ENCODE results near the gene SMTNL2. TPM values are rescaled to one million over a fixed set of nuclear protein-coding genes. Genes with fewer than 3 reads are reported as not detected.
A peak's percentile ranks its signal among the peaks of the same experiment; 100 is the strongest.
"Not testable (repeated sequence)": the region's sequence is repeated elsewhere in the genome, so short reads cannot be mapped to it uniquely, and the experiment has no call there.

Gene SMTNL2
- total RNA-seq, 2 experiments from 2014 or later = not detected

DNA sequence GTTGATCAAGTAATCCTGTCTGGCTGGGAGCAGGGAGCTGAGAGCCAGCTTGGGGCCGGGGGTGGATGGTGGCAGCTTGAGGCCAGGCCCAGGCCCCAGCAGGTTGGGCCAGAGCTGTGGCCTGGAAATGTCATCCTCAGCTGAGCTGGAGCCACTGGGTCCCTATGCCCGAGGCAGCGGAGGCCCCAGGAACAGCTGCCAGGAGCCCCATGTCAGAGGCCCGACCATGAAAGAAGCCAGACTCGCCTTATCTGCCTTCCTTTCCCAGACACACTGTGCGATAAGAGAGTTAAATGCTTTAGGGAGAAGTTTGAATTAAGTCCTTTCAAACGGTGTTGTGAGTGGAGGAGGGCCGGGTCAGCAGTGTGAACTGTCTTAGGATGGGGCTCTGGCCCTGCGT, 3.5 kb downstream of the SMTNL2 start:
- ATAC-seq (no peak), DNase-seq (no peak)
- Mint-ChIP-seq H3K36me3 (no peaks in the 10 kb centered on the region), H3K4me3 (no peak overlapping the region), H3K4me1 (peaks cover 3% of the 10 kb centered on the region), H3K27me3 (peaks cover 43% of the 10 kb centered on the region), H3K9me3 (ENCODE audit: low read depth) (no peaks in the 10 kb centered on the region), H3K27ac (no peak overlapping the region)
- CTCF ChIA-PET = interaction anchor here (1.3 kb wide), 1 partner anchor 23 kb away, joined by 4 read pairs; no protein-coding TSS in a partner anchor

DNA sequence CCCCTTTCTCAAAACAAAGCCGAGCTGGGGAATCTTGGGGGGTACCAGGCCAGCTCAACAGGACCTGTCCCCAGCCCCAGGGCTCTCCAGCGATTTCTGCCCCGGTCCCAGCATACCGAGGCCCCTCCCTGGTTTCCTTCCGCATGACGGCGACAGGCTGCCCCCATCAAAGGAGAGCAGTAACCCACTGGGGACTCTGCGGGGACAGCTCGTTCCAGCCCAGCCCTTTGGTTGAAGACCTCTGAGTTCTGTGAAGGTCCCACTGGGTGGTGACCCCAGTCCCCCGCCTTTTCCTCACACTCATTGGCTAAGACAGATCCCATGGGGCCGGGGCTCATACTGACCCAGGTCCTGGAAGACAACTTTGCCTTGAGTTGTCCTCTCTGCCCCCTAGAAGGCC, 4.1 kb downstream of the SMTNL2 start:
- H3K4me3 Mint-ChIP-seq = no peak overlapping the region
- H3K27me3 Mint-ChIP-seq = peaks cover 37% of the 10 kb centered on the region
- DNase-seq (no peak), ATAC-seq (no peak)
- H3K4me1 Mint-ChIP-seq = peaks cover 3% of the 10 kb centered on the region
- H3K9me3 Mint-ChIP-seq (ENCODE audit: low read depth) = no peaks in the 10 kb centered on the region
- H3K27ac Mint-ChIP-seq = no peak overlapping the region
- H3K36me3 Mint-ChIP-seq = no peaks in the 10 kb centered on the region
- CTCF ChIA-PET = interaction anchor here (1.1 kb wide), 1 partner anchor 21 kb away, joined by 3 read pairs; no protein-coding TSS in a partner anchor

DNA sequence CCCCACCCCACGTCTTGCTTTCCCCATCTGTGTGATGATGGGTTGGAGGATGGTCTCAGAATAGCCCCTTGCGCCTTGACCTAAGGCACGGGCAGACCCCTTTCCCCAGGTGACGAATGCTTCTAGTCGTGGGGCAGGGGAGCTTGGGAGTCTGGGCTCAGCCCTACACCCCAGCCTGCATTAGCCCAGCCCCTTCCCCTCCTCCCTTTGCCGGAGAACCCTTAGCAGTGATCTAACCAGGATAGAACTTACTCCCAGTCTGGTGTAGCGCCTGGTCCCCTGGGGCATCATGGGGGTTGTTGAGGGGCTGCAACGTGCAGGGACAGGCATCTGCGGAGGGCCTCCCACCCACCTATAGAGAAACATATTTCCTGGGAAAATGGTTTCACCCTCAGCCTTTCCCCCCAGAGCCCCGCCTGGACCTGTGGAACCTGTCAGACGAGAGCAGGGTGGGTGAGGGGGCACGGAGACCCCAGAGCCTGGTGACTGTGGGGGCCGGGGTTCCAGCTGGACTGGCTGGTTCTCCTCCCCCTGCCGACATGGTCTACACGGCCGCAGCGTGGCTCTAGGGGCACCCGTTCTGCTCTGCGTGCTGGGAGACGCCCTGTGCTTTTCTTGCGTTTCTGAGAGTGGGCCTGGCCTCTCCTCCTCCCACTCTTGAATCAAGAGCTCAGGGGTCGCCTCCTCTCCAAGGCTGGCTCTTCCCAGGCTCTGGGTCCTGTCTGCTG, 4.7 kb downstream of the SMTNL2 start:
- Mint-ChIP-seq H3K27me3 (peaks cover 31% of the 10 kb centered on the region), H3K36me3 (no peaks in the 10 kb centered on the region)
- CTCF ChIA-PET = interaction anchor here (1.1 kb wide), 1 partner anchor 22 kb away, joined by 3 read pairs; no protein-coding TSS in a partner anchor

DNA sequence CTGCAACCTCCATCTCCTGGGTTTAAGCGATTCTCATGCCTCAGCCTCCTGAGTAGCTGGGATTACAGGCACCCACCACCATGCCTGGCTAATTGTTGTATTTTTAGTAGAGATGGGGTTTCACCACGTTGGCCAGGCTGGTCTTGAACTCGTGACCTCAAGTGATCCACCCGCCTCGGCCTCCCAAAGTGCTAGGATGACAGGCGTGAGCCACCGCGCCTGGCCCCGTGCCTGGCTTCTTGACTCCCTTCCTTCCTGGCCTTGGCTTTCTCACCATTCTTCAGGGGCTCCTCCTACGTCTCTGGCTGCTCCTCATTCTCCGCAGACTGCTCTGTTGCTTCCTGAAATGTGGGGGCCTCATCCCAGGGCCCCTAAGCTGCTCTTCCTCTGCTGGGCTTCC, 5.7 kb downstream of the SMTNL2 start:
- peaks cover 33% of the 10 kb centered on the region for H3K27me3 Mint-ChIP-seq
- not testable (repeated sequence) for H3K27ac Mint-ChIP-seq; ATAC-seq; H3K9me3 Mint-ChIP-seq (ENCODE audit: low read depth); H3K4me1 Mint-ChIP-seq; H3K36me3 Mint-ChIP-seq; H3K4me3 Mint-ChIP-seq; DNase-seq
- CTCF ChIA-PET = interaction anchor here (1.7 kb wide), 1 partner anchor 22 kb away, joined by 5 read pairs; no protein-coding TSS in a partner anchor

More for the DNA sequence above, 4.7 kb downstream of the SMTNL2 start:
- H3K4me1 Mint-ChIP-seq = no peaks in the 10 kb centered on the region
- H3K4me3 Mint-ChIP-seq = no peak overlapping the region
- H3K27ac Mint-ChIP-seq = no peak overlapping the region
- H3K9me3 Mint-ChIP-seq (ENCODE audit: low read depth) = no peaks in the 10 kb centered on the region
- no peak for ATAC-seq
- DNase-seq = no peak

DNA sequence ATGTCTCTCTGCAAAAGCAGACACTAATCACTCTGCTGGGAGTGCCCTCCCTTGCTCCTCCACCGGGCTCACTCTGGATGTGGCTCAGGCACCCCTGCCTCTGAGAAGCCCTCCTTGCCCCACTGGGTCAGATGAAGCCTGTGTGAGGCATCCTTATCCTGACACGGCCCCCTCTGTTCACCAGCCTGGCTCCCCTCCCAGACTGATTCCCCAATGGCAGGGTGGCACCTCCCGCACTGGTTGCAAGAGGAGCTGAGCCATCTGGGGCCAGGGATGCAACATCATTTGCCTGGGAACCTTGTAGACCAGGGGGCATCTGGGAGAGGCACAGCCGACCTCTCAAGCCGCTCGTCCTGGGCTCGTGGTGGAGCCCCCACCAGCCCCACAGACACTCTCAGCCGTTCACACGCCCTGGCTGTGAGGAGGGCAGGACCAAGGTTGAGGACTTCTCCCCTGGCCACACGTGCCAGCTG, 6.7 kb downstream of the SMTNL2 start:
- ATAC-seq = no peak
- CTCF ChIA-PET = interaction anchor here (1.7 kb wide), 1 partner anchor 23 kb away, joined by 5 read pairs; no protein-coding TSS in a partner anchor
- H3K9me3 Mint-ChIP-seq (ENCODE audit: low read depth) = no peaks in the 10 kb centered on the region
- DNase-seq = no peak
- no peak overlapping the region for H3K4me3 Mint-ChIP-seq
- peaks cover 26% of the 10 kb centered on the region for H3K27me3 Mint-ChIP-seq
- H3K36me3 Mint-ChIP-seq = no peaks in the 10 kb centered on the region
- peaks cover 4% of the 10 kb centered on the region for H3K4me1 Mint-ChIP-seq
- H3K27ac Mint-ChIP-seq = no peak overlapping the region

DNA sequence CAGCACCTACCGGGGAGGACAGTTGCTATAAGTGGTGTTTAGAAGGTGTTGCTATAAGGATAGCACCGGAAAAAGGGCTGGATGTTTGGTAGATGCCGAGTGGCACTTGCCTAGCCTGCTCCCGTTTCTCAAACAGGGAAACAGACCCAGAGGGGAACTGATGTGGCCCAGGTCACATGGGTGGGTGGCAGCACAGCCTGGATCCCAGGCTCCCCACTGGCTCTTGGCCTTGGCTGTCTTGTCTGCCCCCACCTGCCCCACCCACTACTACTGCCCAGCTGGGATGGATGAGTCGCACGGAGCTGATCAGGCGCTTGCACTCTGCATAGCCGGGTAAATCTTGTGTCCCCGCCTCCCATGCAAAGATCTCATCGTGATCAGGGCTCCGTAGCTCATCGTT, 7.2 kb downstream of the SMTNL2 start:
- Mint-ChIP-seq H3K36me3 (no peaks in the 10 kb centered on the region), H3K9me3 (ENCODE audit: low read depth) (no peaks in the 10 kb centered on the region), H3K4me3 (no peak overlapping the region), H3K4me1 (peaks cover 4% of the 10 kb centered on the region), H3K27ac (no peak overlapping the region), H3K27me3 (peaks cover 21% of the 10 kb centered on the region)
- ATAC-seq (no peak), DNase-seq (no peak)
- CTCF ChIA-PET = interaction anchor here (1.7 kb wide), 1 partner anchor 24 kb away, joined by 5 read pairs; no protein-coding TSS in a partner anchor

DNA sequence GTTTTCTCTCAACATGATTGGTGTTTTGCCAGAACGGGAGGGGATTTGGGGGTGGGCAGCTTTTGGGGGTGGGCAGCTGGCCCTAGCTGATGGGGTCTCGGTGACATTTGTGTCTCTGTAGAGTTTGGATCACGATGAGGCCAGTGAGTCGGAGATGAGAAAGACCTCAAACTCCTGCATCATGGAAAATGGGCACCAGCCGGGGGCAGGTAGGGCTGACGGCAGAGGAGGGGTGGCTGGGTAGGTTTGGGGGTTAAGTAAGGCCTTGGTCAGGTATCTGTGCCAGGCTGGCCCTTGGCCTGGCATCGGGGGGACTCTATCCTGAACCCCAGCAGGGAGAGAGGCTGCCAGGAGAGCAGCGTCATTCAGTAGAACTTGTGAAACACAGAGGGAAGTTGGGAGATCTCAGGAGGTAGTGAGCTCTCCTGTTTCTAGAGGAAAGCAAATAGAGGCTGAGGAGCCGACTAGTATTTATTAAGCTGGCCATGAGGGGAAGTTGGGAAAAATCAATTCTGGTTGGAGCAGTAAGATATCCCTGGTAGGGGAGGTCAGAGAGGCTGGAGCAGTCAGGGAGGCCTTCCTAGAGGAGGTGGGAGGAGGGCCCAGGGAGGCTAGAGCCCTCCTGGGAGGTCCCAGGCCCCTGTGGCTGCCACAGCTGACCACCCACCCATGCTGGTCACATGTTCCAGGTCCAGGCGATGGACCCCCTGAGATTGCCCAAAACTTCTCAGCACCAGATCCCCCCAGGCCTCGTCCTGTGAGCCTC, 8.1 kb downstream of the SMTNL2 start:
- CTCF ChIA-PET = no interaction called here
- peaks cover 4% of the 10 kb centered on the region for H3K4me1 Mint-ChIP-seq
- no peak for DNase-seq
- no peak overlapping the region for H3K4me3 Mint-ChIP-seq
- H3K36me3 Mint-ChIP-seq = no peaks in the 10 kb centered on the region
- H3K27ac Mint-ChIP-seq = no peak overlapping the region
- ATAC-seq = no peak
- H3K27me3 Mint-ChIP-seq = peaks cover 13% of the 10 kb centered on the region
- no peaks in the 10 kb centered on the region for H3K9me3 Mint-ChIP-seq (ENCODE audit: low read depth)

DNA sequence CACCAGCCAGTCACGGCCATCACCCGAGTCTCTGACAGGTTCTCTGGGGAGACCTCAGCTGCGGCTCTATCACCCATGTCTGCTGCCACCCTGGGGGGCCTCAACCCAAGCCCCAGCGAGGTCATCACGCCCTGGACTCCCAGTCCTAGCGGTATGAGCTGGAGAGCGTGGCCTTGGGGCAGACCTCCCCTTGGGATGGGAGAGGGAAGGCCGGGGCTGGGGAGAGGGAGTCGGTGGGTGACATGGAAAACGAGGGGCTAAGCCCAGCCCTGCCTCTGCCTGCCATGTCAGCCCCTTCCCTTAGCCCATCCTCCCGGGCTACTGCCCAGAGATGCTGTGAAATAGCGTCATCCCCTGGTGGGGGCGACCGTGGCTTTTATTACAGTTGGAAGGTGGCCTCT, 8.7 kb downstream of the SMTNL2 start:
- Mint-ChIP-seq H3K27ac (no peak overlapping the region), H3K27me3 (peaks cover 11% of the 10 kb centered on the region), H3K36me3 (no peaks in the 10 kb centered on the region), H3K4me3 (no peak overlapping the region), H3K9me3 (ENCODE audit: low read depth) (no peaks in the 10 kb centered on the region), H3K4me1 (peaks cover 4% of the 10 kb centered on the region)
- CTCF ChIA-PET = no interaction called here
- ATAC-seq (no peak), DNase-seq (no peak)

DNA sequence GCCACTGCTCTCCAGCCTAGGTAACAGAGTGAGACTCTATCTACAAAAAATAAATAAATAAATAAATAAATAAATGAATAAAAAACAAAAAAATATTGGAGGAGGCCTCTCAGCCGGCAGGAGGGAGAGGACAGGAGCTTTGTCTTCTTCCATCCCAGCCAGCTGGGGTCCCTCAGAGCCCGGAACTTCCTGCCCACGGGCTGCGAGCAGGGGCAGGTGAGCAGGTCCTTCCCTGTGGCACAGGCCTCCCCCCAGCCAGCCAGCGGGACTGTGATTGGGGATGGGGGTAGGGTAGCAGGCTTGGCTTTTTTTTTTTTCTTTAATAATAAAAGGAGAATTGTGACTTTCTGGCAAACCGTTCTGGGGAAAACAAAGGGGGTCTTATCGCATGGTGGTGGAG, 10.1 kb downstream of the SMTNL2 start:
- Mint-ChIP-seq H3K4me3 (no peak overlapping the region), H3K4me1 (peaks cover 4% of the 10 kb centered on the region), H3K27ac (no peak overlapping the region), H3K9me3 (ENCODE audit: low read depth) (no peaks in the 10 kb centered on the region), H3K27me3 (peaks cover 14% of the 10 kb centered on the region), H3K36me3 (no peaks in the 10 kb centered on the region)
- CTCF ChIA-PET = interaction anchor here (1.1 to 1.5 kb wide), 3 partner anchors 28 to 31 kb away, joined by 3 to 5 read pairs (median 3); no protein-coding TSS in a partner anchor
- no peak for DNase-seq
- no peak for ATAC-seq

DNA sequence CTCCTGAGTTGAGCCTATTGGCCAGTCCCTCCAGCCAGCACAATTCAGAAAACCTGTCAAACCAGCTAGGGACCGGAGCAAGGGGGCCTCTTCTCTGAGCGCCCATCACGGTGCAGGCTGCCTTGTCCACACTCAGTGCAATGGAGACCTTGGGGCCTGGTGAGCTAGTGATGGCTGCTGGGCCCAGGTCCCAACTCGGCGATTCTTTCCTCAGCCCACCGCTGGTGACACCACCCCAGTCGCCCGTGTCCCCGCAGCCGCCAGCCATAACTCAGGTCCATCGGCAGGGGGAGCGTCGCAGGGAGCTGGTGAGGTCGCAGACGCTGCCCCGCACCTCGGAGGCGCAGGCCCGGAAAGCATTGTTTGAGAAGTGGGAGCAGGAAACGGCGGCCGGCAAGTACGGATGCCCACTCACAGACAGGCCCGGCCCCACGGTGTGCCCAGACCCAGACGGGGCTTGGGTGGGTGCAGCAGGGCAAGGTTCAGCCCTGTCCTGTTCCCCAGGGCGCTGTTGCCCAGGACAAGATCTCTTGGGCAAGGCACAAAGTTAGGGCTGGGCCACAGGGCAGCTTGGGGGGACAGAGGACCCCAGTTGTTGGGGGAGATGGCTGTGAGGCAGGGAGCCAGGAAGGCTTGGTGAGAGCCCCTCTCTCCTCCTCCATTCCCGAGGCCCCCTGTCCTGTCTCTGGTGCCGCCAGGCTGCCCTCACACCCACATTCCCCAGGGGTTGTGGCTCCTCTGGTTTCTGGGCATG, 10.8 kb downstream of the SMTNL2 start:
- Mint-ChIP-seq H3K4me3 (no peak overlapping the region), H3K4me1 (peaks cover 4% of the 10 kb centered on the region), H3K9me3 (ENCODE audit: low read depth) (no peaks in the 10 kb centered on the region), H3K36me3 (no peaks in the 10 kb centered on the region), H3K27me3 (peaks cover 14% of the 10 kb centered on the region), H3K27ac (peak overlapping the region; percentile 32)
- CTCF ChIA-PET = interaction anchor here (1.1 to 1.5 kb wide), 3 partner anchors 29 to 30 kb away, joined by 3 to 5 read pairs (median 3); no protein-coding TSS in a partner anchor
- ATAC-seq = peak; percentile 80
- peak; percentile 59 for DNase-seq

DNA sequence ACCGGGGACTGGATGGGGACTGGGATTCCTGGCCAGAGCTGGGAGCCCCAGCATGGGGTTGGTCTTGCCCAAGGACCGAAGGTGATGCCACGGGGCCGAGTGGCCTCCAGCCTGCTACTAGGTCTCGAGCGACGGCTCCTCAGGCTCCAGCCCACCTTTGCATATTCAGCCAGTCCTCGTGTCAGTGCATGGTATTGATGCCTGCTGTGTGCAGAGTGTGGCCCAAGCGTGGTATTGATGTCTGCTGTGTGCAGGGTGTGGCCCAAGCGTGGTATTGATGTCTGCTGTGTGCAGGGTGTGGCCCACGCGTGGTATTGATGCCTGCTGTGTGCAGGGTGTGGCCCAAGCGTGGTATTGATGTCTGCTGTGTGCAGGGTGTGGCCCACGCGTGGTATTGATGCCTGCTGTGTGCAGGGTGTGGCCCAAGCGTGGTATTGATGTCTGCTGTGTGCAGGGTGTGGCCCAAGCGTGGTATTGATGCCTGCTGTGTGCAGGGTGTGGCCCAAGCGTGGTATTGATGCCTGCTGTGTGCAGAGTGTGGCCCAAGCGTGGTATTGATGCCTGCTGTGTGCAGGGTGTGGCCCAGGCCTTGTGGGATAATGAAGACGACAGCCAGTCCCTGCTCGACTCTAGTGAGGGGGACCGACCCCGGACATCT, 11.5 kb downstream of the SMTNL2 start:
- not testable (repeated sequence) for H3K27me3 Mint-ChIP-seq; H3K4me1 Mint-ChIP-seq; H3K9me3 Mint-ChIP-seq (ENCODE audit: low read depth); H3K4me3 Mint-ChIP-seq; H3K36me3 Mint-ChIP-seq; DNase-seq; H3K27ac Mint-ChIP-seq; ATAC-seq
- CTCF ChIA-PET = interaction anchor here (1.1 to 1.5 kb wide), 3 partner anchors 29 to 31 kb away, joined by 3 to 5 read pairs (median 3); no protein-coding TSS in a partner anchor

DNA sequence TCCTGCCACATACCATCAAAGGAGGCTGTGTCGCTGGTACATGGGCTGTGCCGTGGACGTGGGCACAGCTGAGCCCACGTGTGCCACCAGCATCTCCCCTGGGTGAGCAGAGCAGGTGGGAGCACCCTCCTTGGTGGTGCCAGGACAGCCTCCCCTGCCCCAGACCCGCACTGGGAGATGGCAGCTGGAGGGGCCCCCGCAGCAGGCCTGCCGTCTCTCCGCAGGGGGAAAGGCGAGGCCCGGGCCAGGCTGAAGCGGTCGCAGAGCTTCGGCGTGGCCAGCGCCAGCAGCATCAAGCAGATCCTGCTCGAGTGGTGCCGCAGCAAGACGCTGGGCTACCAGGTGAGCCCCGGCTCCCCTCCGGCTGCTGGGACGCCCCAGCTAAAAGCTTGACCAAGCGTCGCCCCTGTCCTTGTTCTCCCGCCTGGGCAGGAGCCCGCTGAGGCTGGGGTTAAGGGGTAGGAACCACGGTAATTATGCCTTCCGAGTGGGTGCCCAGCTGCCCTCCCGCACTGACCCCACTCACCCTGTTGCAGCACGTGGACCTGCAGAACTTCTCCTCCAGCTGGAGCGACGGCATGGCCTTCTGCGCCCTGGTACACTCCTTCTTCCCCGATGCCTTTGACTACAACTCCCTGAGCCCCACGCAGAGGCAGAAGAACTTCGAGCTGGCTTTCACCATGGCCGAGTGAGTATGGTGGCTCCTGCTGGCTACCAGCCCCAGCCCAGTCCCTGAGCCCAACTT, 12.5 kb downstream of the SMTNL2 start:
- H3K36me3 Mint-ChIP-seq = no peaks in the 10 kb centered on the region
- CTCF ChIA-PET = no interaction called here
- peaks cover 4% of the 10 kb centered on the region for H3K4me1 Mint-ChIP-seq
- H3K27me3 Mint-ChIP-seq = peaks cover 9% of the 10 kb centered on the region
- no peak for DNase-seq
- H3K9me3 Mint-ChIP-seq (ENCODE audit: low read depth) = no peaks in the 10 kb centered on the region
- no peak for ATAC-seq
- no peak overlapping the region for H3K4me3 Mint-ChIP-seq
- no peak overlapping the region for H3K27ac Mint-ChIP-seq
